ENCODE data around the gene NDUFA13.

The NDUFA13 gene

DNA sequence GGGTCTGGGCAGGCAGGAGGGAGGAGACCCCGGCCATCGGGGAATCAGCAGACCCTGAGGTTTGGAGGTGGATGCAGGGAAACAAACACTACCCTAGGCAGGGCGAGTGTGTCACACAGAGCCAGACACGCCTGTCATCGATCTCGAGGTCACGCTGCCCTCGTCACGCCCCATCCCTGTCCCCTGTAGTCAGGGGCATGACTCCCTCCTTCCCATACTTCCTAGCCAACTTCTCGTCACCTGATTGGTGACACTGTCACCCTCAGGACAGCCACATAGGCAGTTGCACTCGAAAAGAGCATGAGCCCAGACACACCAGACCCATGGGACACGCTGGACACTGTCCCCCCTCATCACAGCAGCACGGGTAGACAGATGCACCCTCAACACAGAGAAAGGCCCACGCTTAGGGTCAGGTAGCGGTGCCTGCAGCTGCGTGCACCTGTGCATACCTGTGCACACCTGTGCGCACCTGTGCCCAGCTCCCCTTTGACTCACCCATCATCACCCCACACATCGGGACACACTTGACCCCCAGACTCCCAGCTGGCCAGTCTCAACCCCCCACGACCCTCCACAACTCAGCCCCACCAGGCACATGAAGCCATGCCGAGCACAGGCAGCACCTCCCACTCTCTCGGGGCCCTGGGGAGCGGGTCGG, 33.9 kb downstream of the NDUFA13 start:
- DNase-seq: no peak

DNA sequence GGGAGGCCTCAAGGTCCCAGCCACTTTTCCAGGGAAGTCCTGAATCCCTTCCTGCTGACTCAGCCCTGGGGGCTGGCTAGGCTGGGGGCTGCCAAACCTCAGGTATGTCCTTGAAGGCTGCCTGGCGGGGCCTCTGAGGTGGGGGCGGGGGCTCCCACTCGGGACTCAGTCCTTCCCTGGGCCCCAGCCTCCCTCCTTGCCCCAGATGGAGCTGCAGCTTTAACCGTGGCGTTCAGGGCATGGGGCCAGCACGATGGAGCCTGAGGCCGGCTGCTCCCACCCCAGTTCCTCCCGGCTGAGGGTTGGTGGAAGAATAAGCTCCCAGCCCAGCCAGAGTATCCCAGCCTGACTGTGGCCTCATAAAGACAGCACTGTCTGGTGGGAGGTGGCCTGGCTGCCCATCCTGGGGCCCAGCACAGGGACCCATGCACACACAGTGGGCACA, 34.5 kb downstream of the NDUFA13 start:
- no peak for DNase-seq

DNA sequence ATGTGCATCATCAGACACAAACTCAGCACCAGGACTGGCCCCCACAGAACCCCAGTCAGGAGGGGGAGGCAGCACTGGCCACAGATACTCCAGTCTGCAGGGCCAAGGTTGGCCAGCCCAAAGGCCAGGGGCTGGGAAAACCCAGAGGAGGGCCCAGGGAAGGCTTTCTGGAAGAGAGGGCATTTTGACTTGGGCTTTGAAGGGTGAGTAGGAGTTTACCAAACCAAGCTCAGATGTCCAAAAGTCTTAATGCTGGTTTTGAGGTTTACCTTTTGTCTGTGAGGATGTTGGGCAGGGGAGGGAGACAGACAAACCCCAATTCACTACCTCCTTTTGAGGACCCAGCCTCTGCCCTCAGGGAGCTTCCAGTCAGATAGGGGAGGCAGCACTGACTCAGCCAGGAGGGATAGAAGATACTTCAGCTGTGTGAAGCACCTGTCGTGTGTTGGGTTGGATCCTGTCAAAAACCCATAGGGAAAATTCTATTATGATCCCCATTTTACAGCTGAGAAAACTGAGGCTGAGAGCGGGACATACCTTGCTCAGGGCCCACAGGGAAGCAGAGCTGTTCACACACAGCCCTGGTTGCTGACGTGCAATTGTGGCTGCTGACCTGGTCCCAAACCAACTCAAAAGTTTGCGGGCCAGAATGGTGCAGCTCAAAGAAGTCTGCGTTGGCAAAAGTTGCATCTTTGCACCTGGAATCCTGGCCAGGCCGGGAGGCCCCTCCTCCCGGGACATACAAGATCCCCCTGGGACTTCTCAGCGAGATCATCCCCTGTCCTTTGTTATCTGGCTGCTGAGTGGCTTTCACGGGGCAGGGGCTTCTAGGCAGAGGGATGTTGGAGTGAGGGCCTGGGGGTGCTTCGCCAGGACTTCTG, 35.2 kb downstream of the NDUFA13 start:
- DNase-seq: no peak

DNA sequence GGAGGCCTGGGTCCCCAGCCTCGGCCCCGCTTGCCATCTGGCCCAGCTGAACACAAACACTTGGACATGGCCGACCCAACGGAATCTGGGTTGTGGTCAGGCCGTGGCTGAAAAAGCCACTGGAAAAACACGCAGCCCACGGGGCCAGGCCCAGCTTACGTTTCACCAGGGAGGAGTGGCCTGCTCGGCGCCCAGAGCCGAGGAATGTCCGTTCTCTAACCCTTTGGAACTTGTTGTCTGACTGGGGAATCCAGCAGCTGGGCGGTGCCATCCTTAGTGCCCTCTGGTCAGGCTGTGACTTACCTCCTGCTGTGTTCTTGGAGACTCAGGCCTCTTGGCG, 35.8 kb downstream of the NDUFA13 start:
- no peak for DNase-seq

DNA sequence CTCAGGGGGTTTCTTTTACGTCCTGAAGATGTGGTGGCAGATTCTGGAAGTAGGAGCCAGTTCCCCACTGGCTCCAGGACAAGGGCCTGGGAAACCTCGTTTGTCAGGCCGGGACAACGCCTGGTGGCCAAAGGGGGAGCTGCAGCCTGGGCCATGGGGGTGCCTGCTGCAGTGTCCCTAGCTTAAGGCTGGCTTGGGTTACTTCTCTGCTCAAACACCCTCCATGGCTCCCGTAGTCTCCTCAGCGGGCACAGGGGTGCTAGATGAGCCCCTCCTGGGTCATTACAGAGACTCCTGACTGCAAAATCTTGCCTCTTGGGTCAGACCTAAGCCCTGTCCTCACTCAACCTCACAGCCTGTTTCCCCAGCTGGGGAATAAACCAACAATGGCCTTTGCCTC, 36.8 kb downstream of the NDUFA13 start:
- no peak for DNase-seq

DNA sequence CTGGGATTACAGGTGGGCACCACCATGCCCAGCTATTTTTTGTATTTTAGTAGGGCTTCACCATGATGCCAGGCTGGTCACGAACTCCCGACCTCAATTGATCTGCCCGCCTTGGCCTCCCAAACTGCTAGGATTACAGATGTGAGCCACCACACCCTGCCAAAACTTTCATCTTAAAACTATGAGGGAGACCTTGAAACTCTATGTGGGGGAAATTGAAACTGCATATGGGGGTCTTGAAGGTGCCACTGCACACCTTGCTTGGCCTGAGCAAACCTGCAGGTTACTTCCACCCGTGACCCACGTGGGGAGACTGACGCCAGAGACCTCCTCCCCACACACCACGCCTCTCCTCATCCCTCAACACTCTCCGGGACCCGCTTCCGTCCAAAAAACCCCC, 37.6 kb downstream of the NDUFA13 start:
- DNase-seq: no peak

DNA sequence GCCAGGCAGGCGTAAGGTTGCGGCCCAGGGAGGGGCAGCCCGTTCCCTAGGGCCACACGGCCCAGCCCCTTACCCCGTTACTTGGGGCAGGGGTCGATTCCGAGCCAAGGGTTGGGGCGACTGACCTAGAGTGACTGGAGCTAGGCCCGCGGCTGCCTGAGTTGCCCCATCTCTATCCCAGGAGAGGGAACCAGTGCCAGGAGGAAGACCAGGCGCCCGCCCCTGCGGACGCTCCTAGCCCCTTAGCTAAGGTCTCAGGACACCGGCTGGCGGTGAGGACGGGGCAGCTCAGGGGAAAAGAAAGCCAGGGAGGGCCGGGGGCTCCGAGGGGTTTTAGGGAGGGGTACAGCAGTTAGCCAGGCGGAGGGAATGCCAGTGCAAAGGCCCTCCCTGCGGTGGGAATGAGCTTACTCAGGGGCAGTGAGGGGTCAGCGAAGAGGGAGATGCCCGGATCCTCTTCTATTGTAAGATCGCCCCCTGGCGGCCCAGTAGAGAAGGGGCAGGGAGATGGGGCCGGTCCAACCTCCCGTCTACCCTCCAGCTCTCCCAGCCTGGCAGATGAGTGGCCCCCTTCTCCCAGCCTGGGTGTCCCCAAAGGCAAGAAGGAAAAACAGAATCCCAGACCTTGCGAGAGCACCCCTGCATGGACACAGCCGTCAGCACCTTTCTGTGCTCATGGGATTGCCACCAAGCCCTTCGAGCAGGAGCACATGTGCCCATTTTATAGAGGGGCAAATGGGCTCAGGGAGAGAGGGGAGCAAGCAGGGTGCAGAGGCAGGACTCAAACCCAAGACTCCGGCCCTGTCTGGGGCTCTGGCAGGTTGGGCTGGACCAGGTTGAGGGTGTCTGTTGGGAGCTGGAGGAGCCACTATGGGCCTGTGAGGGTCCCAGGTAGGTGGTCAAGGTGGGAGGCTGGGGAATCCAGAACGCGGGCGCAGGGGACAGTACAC, 38.3 kb downstream of the NDUFA13 start:
- DNase-seq: peak; percentile 6

DNA sequence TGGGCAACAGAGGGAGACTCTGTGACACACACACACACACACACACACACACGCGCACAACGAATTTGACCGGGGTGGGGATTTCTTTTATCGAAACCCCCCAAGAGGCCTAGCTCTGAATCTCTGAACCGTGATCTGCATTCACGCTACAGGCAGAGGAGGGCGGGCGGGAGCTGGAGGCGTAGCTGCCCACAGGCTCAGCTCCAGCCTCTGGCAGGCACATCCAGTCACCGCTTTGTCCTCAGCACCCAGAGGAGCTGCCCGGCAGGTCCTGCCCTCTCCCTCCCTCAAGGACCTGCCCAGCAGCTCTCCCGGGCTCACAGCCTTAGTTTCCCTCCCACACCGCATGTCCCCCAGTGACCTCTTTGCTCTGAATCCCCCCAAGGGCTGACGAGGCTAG, 42.0 kb downstream of the NDUFA13 start:
- DNase-seq: no peak

DNA sequence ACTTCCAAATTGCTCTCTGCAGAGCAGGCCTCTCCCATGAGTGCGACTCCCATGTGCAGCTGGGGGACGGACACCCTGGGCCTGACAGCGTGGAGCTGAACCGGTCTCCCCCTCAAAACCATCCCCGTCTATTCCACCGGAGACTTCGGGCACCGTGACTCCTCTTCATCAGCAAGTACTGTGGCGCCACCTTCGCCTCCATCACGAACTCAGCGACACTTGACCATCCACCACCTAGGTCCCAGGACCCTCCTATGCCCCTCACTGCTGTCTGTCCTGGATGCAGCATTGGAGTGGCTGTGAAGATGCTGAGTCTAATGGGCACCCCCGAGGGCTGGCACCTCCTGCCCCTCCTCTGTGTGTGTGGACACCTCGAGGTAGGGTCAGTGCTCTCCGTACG, 42.6 kb downstream of the NDUFA13 start:
- DNase-seq: no peak

DNA sequence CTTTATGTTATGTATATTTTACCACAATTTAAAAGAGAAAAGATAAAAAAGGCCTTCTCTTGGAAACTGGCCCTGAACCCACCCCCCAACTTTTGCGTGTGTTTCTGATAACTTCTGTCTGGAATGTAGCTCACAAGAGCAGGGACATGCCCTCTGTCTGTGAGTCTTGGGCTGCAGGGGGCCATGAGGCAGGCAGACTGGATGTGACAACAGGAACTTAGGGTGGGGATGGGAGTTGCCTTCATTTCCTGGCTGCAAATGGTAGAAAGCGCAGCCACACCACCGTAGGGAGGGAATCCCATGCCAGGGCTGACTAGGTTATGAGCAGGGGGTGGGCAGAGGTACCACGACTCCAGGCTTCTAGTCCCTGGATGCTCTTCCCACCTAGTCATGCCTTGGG, 43.9 kb downstream of the NDUFA13 start:
- DNase-seq: no peak

DNA sequence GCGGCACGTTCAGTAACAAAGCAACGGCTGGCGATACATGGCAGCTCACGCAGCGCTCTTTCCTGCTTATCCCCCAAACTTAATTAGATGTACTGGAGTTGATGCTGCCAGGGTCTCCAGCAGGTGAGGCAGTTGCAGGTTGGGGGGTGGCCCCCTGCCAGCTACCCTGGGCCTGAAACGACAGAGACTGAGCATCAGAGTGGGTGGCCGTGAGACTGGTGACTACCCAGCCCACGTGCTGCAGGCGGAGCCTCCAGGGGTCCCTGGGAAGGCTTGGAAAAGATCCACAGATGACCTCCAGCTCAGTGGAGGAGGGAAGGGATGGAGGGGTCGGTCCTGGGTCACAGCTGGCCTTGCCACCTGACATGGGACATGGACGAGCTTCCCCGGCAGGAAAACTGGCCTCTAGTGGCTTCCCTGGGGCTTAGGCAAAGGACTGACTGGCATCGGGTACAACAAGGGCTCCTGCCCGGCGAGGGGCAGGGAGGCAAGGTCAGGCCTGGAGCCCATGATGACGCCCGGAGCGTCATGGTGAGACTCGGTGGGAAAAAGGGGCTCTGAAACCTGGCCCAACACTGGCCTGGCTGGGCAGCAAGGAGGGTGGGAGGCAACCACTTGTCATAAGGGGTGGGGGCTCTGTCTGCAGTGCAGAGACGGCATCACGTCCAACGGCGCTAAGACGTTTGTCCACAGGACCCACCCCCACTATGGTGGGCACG, 46.1 kb downstream of the NDUFA13 start:
- DNase-seq: no peak

DNA sequence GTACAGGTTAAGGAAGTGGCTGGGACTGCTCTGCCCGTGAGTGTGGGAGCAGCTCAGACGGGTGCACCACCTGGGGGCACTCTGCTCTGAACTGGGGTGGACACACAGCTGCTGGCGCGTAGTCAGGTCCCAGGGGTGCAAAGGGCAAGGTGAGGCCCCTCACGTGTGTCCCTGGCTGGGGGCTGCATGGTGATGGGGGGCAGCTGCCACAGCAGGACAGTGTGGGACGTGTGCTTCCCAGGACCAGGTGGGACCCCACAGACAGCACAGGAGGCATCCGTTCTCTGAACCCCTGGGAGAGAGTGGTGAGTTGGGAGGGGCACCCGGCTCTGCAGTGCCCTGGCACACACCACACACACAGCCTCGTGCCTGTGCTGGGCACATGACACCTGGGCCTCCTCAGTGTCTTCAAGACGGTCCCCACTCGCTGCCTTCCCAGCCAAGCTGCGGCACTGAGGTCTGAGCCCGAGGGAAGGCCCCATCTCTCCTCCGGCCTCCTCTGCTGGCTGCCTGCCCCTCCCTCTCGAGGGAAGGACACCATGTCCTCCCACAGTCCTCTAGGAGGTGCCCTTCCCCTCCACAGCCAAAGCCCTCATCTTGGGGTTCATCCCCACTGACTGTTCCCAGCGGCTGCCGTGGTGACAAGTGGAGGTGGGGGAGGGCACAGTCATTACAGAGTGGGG, 46.8 kb downstream of the NDUFA13 start:
- DNase-seq: no peak

DNA sequence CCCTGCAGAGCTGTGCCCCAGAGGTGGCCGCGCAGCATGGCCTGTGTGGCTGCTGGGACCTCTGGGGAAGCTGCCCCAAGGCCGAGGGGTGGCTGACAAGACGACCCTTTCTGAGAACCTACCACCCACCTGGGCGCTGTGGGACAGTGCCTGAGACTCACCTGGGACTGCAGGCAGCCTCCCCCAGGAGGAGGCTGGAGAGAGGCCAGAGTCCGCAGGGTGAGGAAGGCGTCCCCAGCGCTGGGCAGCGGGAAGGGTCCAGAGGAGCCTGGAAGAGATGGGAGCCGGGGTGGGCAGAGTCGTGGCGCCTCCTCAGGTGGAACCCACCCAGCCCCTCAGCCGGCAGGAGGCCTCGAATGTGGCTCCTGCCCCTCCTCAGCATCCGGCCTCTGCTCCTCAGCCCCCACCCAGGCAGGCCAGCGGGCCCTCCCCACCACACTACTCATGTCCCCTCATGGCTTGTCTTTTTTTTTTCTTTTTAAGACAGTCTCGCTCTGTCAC, 47.4 kb downstream of the NDUFA13 start:
- DNase-seq: no peak

DNA sequence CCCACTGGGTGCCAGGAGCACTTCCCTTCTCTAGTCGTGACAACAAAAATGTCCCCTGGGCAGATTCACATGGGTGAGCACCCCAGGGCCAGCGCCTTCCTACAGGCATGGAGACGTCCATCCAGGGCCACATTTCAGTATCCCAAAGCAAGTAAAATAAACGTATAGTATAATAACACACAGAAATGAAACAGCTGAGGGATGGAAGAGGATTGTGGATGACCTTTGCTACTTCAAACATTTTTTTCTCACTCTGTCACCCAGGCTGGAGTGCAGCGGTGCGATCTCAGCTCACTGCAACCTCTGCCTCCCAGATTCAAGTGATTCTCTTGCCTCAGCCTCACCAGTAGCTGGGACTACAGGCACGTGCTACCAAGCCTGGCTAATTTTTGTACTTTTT, 50.3 kb downstream of the NDUFA13 start:
- DNase-seq: no peak

DNA sequence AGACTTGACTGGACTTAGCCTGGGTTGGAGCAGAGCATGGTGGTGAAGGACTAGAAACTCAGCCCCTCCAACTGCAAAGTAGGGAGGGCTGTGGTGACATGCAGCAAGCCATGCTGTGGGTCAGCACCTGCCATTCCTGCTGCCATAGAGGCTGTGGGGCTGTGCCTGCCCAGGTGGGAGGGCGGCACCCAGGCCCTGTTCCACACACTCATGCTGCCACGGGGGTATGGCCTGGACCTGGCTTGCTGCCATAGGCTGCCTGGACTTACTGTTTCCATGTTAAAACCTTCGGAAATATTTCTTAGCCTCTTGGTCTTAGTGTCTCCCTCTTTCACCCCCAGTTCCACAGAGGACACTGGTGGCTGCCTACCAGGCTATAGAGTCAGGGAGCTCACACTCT, 51.4 kb downstream of the NDUFA13 start:
- no peak for DNase-seq

DNA sequence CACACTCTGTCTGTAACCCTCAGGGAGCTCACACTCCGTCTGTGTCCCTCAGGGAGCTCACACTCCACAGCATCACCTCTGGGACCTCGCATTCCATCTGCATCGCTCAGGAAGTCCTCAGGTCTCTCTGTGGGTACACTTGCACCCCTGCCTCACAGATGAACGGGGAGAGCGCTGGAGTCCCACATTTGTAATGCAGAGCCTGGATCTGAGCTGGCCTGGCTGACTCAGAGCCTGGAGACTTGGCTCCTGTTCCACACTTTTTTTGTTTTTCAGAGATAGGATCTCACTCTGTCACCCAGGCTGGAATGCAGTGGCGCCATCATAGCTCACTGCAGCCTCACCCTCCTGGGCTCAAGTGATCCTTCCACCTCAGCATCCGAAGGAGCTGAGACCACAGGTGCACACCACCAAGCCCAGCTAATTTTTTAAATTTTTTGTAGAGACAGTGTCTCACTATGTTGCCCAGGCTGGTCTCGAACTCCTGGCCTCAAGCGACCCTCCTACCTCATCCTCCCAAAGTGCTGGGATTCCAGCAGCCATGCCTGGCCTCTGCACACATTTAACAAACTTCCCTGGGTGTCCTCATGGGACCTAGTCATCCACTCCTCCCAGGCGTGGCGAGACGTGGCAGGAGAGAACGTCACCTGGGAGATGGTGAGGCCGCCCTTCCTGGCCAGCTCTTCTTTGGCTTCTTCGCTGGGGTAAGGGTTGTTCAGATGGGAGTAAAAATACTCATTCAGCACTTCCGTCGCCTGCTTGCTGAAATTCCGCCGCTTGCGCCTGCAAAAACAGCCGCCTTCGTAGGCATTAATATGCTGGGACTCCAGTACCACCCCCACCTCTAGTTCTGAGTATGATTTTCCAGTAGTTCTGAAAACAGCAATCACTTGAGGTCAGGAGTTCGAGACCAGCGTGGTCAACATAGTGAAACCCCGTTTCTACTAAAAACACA, 53.1 kb downstream of the NDUFA13 start:
- no peak for DNase-seq

DNA sequence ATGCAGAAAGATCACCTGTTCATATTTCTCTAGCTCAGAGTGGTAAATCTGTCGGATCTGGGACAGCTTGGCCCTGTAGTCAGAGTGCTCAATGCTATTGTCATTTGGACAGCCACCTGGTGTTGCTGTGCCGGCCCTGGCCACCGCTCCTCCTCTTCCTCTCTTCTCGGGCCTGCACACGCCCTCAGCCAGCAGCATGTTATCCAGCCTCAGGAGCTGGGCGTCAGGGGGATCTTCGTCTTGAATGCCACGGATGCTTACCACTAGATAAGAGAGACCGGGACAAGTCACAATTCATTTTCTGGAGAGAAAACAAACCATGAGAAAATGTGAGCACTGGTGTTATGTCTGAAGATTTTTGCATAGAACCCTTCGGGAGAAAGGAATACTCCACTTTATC, 54.5 kb downstream of the NDUFA13 start:
- no peak for DNase-seq

DNA sequence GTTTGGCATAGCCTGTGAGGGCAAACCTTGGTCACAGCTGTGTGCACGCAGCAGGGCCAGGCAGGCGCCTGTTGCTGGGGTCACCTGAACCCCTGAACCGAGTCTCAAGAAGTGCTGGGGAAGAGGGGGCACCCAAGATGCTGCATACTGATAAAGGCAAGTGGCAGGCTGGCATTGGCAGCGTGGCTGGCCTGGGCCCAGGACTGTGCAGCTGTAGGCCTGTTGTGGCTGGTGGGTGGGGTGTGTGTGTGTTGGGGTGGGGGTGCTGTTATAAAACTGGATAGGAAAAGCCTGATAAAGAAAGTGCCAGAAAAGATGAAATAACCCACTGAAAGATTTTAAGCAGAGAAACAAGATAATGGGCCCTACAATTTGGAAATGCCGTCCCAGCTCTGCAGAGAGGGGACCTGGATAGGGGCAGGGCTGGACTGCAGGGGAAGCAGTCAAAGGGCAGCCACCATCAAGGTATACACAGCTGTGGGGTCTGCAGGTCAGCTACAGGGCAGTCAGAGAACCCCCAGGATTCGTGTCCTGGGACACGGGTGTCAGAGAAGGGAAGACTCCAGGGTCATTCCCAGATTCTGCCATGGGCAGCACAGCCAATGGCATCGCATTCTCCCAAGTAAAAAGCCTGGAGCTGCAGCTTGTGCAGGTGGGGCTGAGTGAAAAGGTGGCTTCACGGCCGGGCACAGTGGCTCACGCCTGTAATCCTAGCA, 55.2 kb downstream of the NDUFA13 start:
- no peak for DNase-seq

DNA sequence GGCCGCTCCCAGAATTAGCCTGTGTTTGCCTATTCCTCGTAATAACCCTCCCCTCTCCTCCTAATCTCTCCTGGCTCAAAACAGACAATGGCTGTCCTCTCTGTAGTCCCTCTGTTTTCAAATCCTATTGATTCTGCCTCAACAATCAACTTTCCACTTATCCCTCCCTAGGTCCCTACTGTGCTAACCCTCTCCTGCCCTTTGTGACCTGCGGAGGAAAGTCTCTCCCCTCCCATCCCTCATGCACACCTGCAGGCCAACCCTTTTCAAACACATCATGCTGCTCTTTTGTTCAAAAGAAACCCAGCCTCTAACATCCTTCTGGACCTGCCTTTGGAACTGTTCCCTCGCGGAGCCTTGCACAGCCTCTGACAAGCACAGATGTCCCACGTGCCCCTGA, 59.4 kb downstream of the NDUFA13 start:
- DNase-seq: no peak
